Fibroblast of pulmonary artery (primary cell): Measurements from ENCODE around the gene PSD2.

Experiments
- DNase-seq: peaks from one replicate; pipeline ENCODE4 v3.0.0-alpha.2; 2010; ENCODE audit warnings: low read depth
- H3K4me3 ChIP-seq: replicated peaks from 2 replicates; pipeline ENCODE4 v1.5.1; 2011; ENCODE audit warnings: low read depth, mild to moderate bottlenecking, control low read depth, low read length, moderate library complexity
- CTCF ChIP-seq: IDR thresholded peaks from 2 replicates; pipeline ENCODE4 v1.5.1; 2011; ENCODE audit warnings: mild to moderate bottlenecking, control low read depth, low read length, inconsistent platforms; ENCODE audit errors: missing control alignments

The PSD2 gene

GRCh38 chr5:139772089-139772791 lies 23.4 kb upstream of the PSD2 start:
- no peak for TF ChIP-seq CTCF
- no peak for DNase-seq
- H3K4me3 ChIP-seq, result no peak overlapping the region

- TF ChIP-seq CTCF, result no peak
- no peak for DNase-seq
- H3K4me3 ChIP-seq, result no peak overlapping the region
Measured at GRCh38 chr5:139772927-139773690, 22.5 kb upstream of the PSD2 start.

- DNase-seq, result peak; percentile 29
- TF ChIP-seq CTCF, result peak; percentile 69
- H3K4me3 ChIP-seq, result no peak overlapping the region
Measured at GRCh38 chr5:139774980-139775661, 20.5 kb upstream of the PSD2 start.

- no peak for DNase-seq
- TF ChIP-seq CTCF, result no peak
- no peak overlapping the region for H3K4me3 ChIP-seq
Measured at GRCh38 chr5:139775872-139776271, 19.7 kb upstream of the PSD2 start.

- DNase-seq, result no peak
- TF ChIP-seq CTCF, result no peak
- no peak overlapping the region for H3K4me3 ChIP-seq
Measured at GRCh38 chr5:139776861-139777260, 18.7 kb upstream of the PSD2 start.

GRCh38 chr5:139783436-139783965 lies 12.1 kb upstream of the PSD2 start:
- TF ChIP-seq CTCF, result no peak
- no peak overlapping the region for H3K4me3 ChIP-seq
- DNase-seq, result no peak
